K562 (cell line): ENCODE results near the gene HHEX. TPM values are rescaled to one million over a fixed set of nuclear protein-coding genes. Genes with fewer than 3 reads are reported as not detected.

Source experiments
- CCNT2 ChIP-seq: IDR thresholded peaks from 2 replicates; pipeline ENCODE4 v1.6.1; 2011; ENCODE audit warnings: borderline replicate concordance, low read depth, mild to moderate bottlenecking, moderate library complexity, mixed read lengths, low read length; ENCODE audit not compliant: insufficient read length; ENCODE audit errors: extremely low read depth
- CREM ChIP-seq: IDR thresholded peaks from 2 replicates; pipeline ENCODE4 v1.6.1; 2014; ENCODE audit warnings: antibody characterized with exemption, low read depth
- HNRNPK ChIP-seq: fragments of 200-400 bp; formaldehyde crosslinking; IDR thresholded peaks from one replicate; pipeline ENCODE4 v1.6.1; 2018; ENCODE audit warnings: mild to moderate bottlenecking, low read depth, low read length; ENCODE audit not compliant: poor library complexity, severe bottlenecking
- IRF1 ChIP-seq: sonication (generic); formaldehyde crosslinking; IDR thresholded peaks from 2 replicates; pipeline ENCODE4 v1.8.0; 2022; ENCODE audit warnings: missing genetic modification reagents, mild to moderate bottlenecking, borderline replicate concordance
- NKRF ChIP-seq: fragments of 450-650 bp; IDR thresholded peaks from 2 replicates; pipeline ENCODE4 v1.6.1; 2016; ENCODE audit warnings: borderline replicate concordance
- OTX1 ChIP-seq: fragments of 450-650 bp; formaldehyde crosslinking; IDR thresholded peaks from 2 replicates; pipeline ENCODE4 v1.4.0; 2022; ENCODE audit warnings: mild to moderate bottlenecking
- REST ChIP-seq, 2 experiments: fragments of 450-650 bp; formaldehyde crosslinking in 1 of 2; IDR thresholded peaks; 2 replicates each; pipeline versions ENCODE4 v1.4.0 to v1.6.1; 2014 to 2020; ENCODE audit warnings: mild to moderate bottlenecking in 2 of 2, borderline replicate concordance in 1 of 2, low read depth in 1 of 2
- SRSF7 ChIP-seq: fragments of 200-400 bp; formaldehyde crosslinking; optimal IDR thresholded peaks from 2 replicates; pipeline ENCODE3; 2017; ENCODE audit warnings: mild to moderate bottlenecking, low read depth, low read length
- ZEB2 ChIP-seq: fragments of 450-650 bp; IDR thresholded peaks from 2 replicates; pipeline ENCODE4 v1.6.1; 2016
- ZFX ChIP-seq: sonication (generic); formaldehyde crosslinking; IDR thresholded peaks from 2 replicates; pipeline ENCODE4 v1.8.0; 2022; ENCODE audit warnings: mild to moderate bottlenecking, missing genetic modification reagents, moderate library complexity
- ZNF232 ChIP-seq: sonication (generic); formaldehyde crosslinking; IDR thresholded peaks from 2 replicates; pipeline ENCODE4 v1.8.0; 2022; ENCODE audit warnings: mild to moderate bottlenecking, missing genetic modification reagents
- ZNF551 ChIP-seq: fragments of 250-450 bp; sonication (Bioruptor Pico); IDR thresholded peaks from 2 replicates; pipeline ENCODE4 v1.5.0; 2021; ENCODE audit warnings: mild to moderate bottlenecking, moderate library complexity
- ZNF655 ChIP-seq: fragments of 250-450 bp; sonication (Bioruptor Pico); IDR thresholded peaks from 2 replicates; pipeline ENCODE4 v1.5.0; 2021
- polyA plus RNA-seq, 8 experiments: library from polyadenylated mRNA; depleted of rRNA in 4 of 8; stranded (reverse) in 5 of 8; unstranded in 3 of 8; fragments of >200 nt; fragmentation: Nextera tagmentation in 2 of 8; fragmentation: Illumina TruSeq in 1 of 8; extraction: Ambion mirVana in 2 of 8; extraction: Trizol in 1 of 8; gene quantifications; 2 replicates each; pipeline versions ENCODE4 v1.2.1 to v1.2.3, GENCODE V29; 2011 to 2014; ENCODE audit warnings: inconsistent platforms in 1 of 8, missing spikeins in 1 of 8
- total RNA-seq, 7 experiments: library from RNA; depleted of rRNA in 6 of 7; stranded (reverse); fragments of >200 nt in 6 of 7; fragmentation: Illumina TruSeq in 2 of 7; extraction: Trizol in 2 of 7; gene quantifications; 2 replicates each; pipeline versions ENCODE4 v1.2.1 to v1.2.3, GENCODE V29; 2011 to 2021; ENCODE audit warnings: low replicate concordance in 1 of 7

The HHEX gene
- total and polyA plus RNA-seq, 9 of the 15 experiments (the other 6 are each of a cell fraction or from before 2014, with no cell fraction given) = 37.2 to 133 (median 80.2) TPM

- TF ChIP-seq SRSF7 (no peak), REST (IDR thresholded peaks at IDR 0.05; ENCODE audit: borderline replicate concordance) (no peak), REST (CRISPR knock-in tag; IDR thresholded peaks at IDR 0.05; ENCODE audit: low read depth) (no peak), ZNF655 (CRISPR knock-in tag) (no peak), ZEB2 (peak; percentile 56), CREM (peak; percentile 19; the same call in 1 of the 2 replicates), HNRNPK (no peak), OTX1 (peak; percentile 30; the same call in 1 of the 2 replicates), NKRF (0 out of 2 replicates have a peak, but pooled peaks have one; percentile 35), ZNF551 (CRISPR knock-in tag) (no peak), IRF1 (no peak), CCNT2 (peak; percentile 91), ZNF232 (CRISPR knock-in tag) (no peak), ZFX (CRISPR knock-in tag) (peak; percentile 69)
These were observed 6.2 kb downstream of the HHEX start (continued) for GRCh38 chr10:92695679-92696605.
